ENCODE data around the gene VWA5B1.

Gene VWA5B1

GRCh38 chr1:20307026-20307425 is 16.4 kb downstream of the VWA5B1 start:
- TF ChIP-seq POLR2AphosphoS5 (IDR thresholded peaks at IDR 0.05; ENCODE audit: low read depth) (no peak), SPI1 (IDR thresholded peaks at IDR 0.05; ENCODE audit: borderline replicate concordance, low read depth) (no peak)
- no peak for DNase-seq (ENCODE audit: low read depth in 1 of 2, low spot score in 1 of 2)
- no peak overlapping the region for H3K27ac ChIP-seq (replicated peaks)
- no peak overlapping the region for H3K4me3 ChIP-seq (replicated peaks; ENCODE audit: insufficient read depth, low read length)
- H3K27me3 ChIP-seq (ENCODE audit: insufficient read depth, poor library complexity, severe bottlenecking): no peaks in the 10 kb centered on the region

GRCh38 chr1:20308569-20308968 is 17.9 kb downstream of the VWA5B1 start:
- no peak overlapping the region for H3K4me3 ChIP-seq (replicated peaks; ENCODE audit: insufficient read depth, low read length)
- no peak for TF ChIP-seq CTCF (IDR thresholded peaks at IDR 0.05; ENCODE audit: insufficient read depth, low read length)
- TF ChIP-seq REST (IDR thresholded peaks at IDR 0.05; ENCODE audit: insufficient replicate concordance, low read depth): no peak
- no peak for TF ChIP-seq POLR2AphosphoS5 (IDR thresholded peaks at IDR 0.05; ENCODE audit: low read depth)
- TF ChIP-seq GABPA (IDR thresholded peaks at IDR 0.05; ENCODE audit: low read depth): no peak
- no peak for TF ChIP-seq SPI1 (IDR thresholded peaks at IDR 0.05; ENCODE audit: borderline replicate concordance, low read depth)
- H3K27me3 ChIP-seq (ENCODE audit: insufficient read depth, poor library complexity, severe bottlenecking): no peaks in the 10 kb centered on the region
- H3K27ac ChIP-seq (replicated peaks): no peak overlapping the region
- DNase-seq (ENCODE audit: low read depth in 1 of 2, low spot score in 1 of 2): no peak

GRCh38 chr1:20311289-20311688 is 20.6 kb downstream of the VWA5B1 start:
- H3K27me3 ChIP-seq (ENCODE audit: insufficient read depth, poor library complexity, severe bottlenecking): no peaks in the 10 kb centered on the region
- H3K27ac ChIP-seq (replicated peaks): no peak overlapping the region
- no peak for TF ChIP-seq POLR2AphosphoS5 (IDR thresholded peaks at IDR 0.05; ENCODE audit: low read depth)
- no peak for TF ChIP-seq REST (IDR thresholded peaks at IDR 0.05; ENCODE audit: insufficient replicate concordance, low read depth)
- no peak for TF ChIP-seq GABPA (IDR thresholded peaks at IDR 0.05; ENCODE audit: low read depth)
- no peak for TF ChIP-seq CTCF (IDR thresholded peaks at IDR 0.05; ENCODE audit: insufficient read depth, low read length)
- no peak for TF ChIP-seq SPI1 (IDR thresholded peaks at IDR 0.05; ENCODE audit: borderline replicate concordance, low read depth)
- no peak overlapping the region for H3K4me3 ChIP-seq (replicated peaks; ENCODE audit: insufficient read depth, low read length)
- no peak for DNase-seq (ENCODE audit: low read depth in 1 of 2, low spot score in 1 of 2)

GRCh38 chr1:20312310-20312709 is 21.6 kb downstream of the VWA5B1 start:
- TF ChIP-seq CTCF (IDR thresholded peaks at IDR 0.05; ENCODE audit: insufficient read depth, low read length): no peak
- no peak for TF ChIP-seq SPI1 (IDR thresholded peaks at IDR 0.05; ENCODE audit: borderline replicate concordance, low read depth)
- no peak for TF ChIP-seq POLR2AphosphoS5 (IDR thresholded peaks at IDR 0.05; ENCODE audit: low read depth)
- TF ChIP-seq GABPA (IDR thresholded peaks at IDR 0.05; ENCODE audit: low read depth): no peak
- no peak for TF ChIP-seq REST (IDR thresholded peaks at IDR 0.05; ENCODE audit: insufficient replicate concordance, low read depth)
- H3K4me3 ChIP-seq (replicated peaks; ENCODE audit: insufficient read depth, low read length): no peak overlapping the region

More at GRCh38 chr1:20312310-20312709, 21.6 kb downstream of the VWA5B1 start:
- no peaks in the 10 kb centered on the region for H3K27me3 ChIP-seq (ENCODE audit: insufficient read depth, poor library complexity, severe bottlenecking)
- DNase-seq (ENCODE audit: low read depth in 1 of 2, low spot score in 1 of 2): no peak
- H3K27ac ChIP-seq (replicated peaks): no peak overlapping the region

Measured in HL-60 (cell line).